Measurements from ENCODE around the gene KLF2. TPM values are rescaled to one million over a fixed set of nuclear protein-coding genes. Genes with fewer than 3 reads are reported as not detected.
"Not testable (repeated sequence)": the region's sequence is repeated elsewhere in the genome, so short reads cannot be mapped to it uniquely, and the experiment has no call there.

KLF2 gene
- total RNA-seq, 2 experiments from 2014 or later = 1,201 to 1,291 TPM

DNA sequence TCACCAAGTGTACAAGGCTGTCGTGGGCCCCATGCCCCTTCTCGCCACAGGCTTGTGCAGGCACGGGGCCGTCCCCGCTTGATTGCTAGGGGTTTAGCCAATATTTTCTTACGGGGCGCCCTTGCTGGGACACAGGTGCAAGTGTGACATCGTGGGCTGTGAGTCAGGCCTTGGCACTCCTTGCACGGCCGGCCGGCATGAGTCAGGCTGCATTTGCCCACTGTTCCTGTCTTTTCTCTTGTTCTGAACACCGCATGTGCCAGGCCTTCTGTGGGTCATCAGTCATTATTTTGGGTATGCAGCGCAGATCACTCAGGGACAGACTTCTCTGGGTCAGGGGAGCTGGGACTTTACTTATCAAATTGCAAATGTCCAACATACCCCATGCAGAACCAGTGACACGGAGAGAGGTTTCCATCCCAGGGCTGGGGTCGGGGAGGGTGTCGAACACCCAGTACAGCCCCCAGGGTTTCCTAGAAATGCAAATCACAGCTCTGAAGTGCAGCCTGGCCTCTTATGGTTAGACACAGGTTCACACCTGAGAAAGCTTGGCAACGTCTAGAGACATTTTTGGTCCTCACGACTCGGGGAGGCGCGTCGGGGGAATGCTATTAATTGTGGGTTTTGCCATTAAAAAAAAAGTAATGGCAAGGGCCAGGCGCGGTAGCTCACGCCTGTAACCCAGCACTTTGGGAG lies 22.5 kb upstream of the KLF2 start:
- H3K4me3 Mint-ChIP-seq = no peak overlapping the region
- TF ChIP-seq, protein P1, sequence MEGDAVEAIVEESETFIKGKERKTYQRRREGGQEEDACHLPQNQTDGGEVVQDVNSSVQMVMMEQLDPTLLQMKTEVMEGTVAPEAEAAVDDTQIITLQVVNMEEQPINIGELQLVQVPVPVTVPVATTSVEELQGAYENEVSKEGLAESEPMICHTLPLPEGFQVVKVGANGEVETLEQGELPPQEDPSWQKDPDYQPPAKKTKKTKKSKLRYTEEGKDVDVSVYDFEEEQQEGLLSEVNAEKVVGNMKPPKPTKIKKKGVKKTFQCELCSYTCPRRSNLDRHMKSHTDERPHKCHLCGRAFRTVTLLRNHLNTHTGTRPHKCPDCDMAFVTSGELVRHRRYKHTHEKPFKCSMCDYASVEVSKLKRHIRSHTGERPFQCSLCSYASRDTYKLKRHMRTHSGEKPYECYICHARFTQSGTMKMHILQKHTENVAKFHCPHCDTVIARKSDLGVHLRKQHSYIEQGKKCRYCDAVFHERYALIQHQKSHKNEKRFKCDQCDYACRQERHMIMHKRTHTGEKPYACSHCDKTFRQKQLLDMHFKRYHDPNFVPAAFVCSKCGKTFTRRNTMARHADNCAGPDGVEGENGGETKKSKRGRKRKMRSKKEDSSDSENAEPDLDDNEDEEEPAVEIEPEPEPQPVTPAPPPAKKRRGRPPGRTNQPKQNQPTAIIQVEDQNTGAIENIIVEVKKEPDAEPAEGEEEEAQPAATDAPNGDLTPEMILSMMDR (IDR thresholded peaks at IDR 0.05) = no peak
- H3K36me3 ChIP-seq (ENCODE audit: insufficient read depth, low read length) = no peaks in the 10 kb centered on the region
- intact Hi-C loops (cut with DNase I, micrococcal nuclease) = no loop called here
- no peaks in the 10 kb centered on the region for H3K4me1 Mint-ChIP-seq (ENCODE audit: low read depth)
- H3K27ac ChIP-seq (ENCODE audit: low read depth in 1 of 2, low read length in 2 of 2) = no peak overlapping the region
- DNase-seq = no peak
- H3K9me3 Mint-ChIP-seq = no peaks in the 10 kb centered on the region
- ChIA-PET POLR2A (no interaction called here), CTCF (no interaction called here)
- H3K4me3 ChIP-seq (ENCODE audit: low read length) = no peak overlapping the region
- H3K36me3 Mint-ChIP-seq (ENCODE audit: low read depth) = no peaks in the 10 kb centered on the region
- no peak for ATAC-seq (ENCODE audit: poor library complexity)
- no peaks in the 10 kb centered on the region for H3K4me1 ChIP-seq (ENCODE audit: insufficient read depth, low read length)
- H3K9me3 ChIP-seq (ENCODE audit: control insufficient read depth in 1 of 2, insufficient read depth in 1 of 2, low read length in 2 of 2) = no peaks in the 10 kb centered on the region
- no peaks in the 10 kb centered on the region for H3K27me3 Mint-ChIP-seq
- no peak overlapping the region for H3K27ac Mint-ChIP-seq
- no peaks in the 10 kb centered on the region for H3K27me3 ChIP-seq (ENCODE audit: control insufficient read depth in 1 of 2, insufficient read depth in 2 of 2, low read length in 2 of 2)

DNA sequence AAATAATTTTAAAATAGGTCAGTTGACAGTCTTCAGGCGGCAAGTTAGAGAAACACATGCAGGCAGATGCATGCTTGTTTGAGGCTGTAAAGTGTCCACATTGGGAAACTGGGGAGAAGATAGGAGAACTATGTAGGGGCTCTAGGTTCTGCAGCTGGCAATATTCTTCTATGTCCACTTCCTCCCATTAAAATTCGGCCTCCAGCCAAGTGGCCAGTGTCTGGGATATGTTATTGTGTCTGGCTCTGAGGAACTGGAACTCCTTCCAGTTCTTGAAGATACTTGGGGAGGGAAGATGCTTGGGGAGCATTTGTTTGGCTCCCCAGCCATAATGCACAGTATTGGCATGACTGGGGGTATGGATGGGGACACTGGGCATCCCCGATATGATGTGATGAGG lies 20.9 kb upstream of the KLF2 start:
- no peaks in the 10 kb centered on the region for H3K36me3 Mint-ChIP-seq (ENCODE audit: low read depth)

DNA sequence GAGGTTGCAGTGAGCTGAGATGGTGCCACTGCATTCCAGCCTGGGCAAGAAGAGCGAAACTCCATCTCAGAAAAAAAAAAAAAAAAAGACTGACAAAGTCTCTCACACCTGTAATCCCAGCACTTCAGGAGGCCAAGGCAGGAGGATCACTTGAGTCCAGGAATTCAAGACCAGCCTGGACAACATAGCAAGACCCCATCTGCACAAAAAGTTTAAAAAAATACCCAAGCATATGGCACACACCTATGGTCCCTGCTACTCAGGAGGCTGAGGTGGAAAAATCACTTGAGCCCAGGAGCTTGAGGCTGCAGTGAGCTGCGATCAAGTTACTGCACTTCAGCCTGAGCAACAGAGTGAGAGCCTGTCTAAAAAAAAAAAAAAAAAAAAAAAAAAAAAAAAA lies 20.1 kb upstream of the KLF2 start:
- H3K4me1 Mint-ChIP-seq (ENCODE audit: low read depth); H3K36me3 ChIP-seq (ENCODE audit: insufficient read depth, low read length); H3K27ac ChIP-seq (ENCODE audit: low read depth in 1 of 2, low read length in 2 of 2); H3K27ac Mint-ChIP-seq; H3K9me3 Mint-ChIP-seq; H3K27me3 Mint-ChIP-seq; H3K9me3 ChIP-seq (ENCODE audit: control insufficient read depth in 1 of 2, insufficient read depth in 1 of 2, low read length in 2 of 2); DNase-seq; H3K27me3 ChIP-seq (ENCODE audit: control insufficient read depth in 1 of 2, insufficient read depth in 2 of 2, low read length in 2 of 2); ATAC-seq (ENCODE audit: poor library complexity); H3K4me1 ChIP-seq (ENCODE audit: insufficient read depth, low read length); H3K4me3 ChIP-seq (ENCODE audit: low read length); H3K36me3 Mint-ChIP-seq (ENCODE audit: low read depth); intact Hi-C loops (cut with DNase I, micrococcal nuclease); H3K4me3 Mint-ChIP-seq: not testable (repeated sequence)
- POLR2A ChIA-PET = interaction anchor here (1.2 kb wide), 1 partner anchor 26 kb away, joined by 4 read pairs; no protein-coding TSS in a partner anchor
- CTCF ChIA-PET = interaction anchor here (0.6 kb wide), 1 partner anchor 96 kb away, joined by 3 read pairs; no protein-coding TSS in a partner anchor

More for the DNA sequence above, 20.9 kb upstream of the KLF2 start:
- no peak overlapping the region for H3K27ac ChIP-seq (ENCODE audit: low read depth in 1 of 2, low read length in 2 of 2)
- Mint-ChIP-seq H3K9me3 (no peaks in the 10 kb centered on the region), H3K4me1 (ENCODE audit: low read depth) (no peaks in the 10 kb centered on the region), H3K4me3 (no peak overlapping the region), H3K27ac (no peak overlapping the region), H3K27me3 (no peaks in the 10 kb centered on the region)
- DNase-seq (no peak), ATAC-seq (ENCODE audit: poor library complexity) (no peak)
- H3K27me3 ChIP-seq (ENCODE audit: control insufficient read depth in 1 of 2, insufficient read depth in 2 of 2, low read length in 2 of 2) = no peaks in the 10 kb centered on the region
- no peaks in the 10 kb centered on the region for H3K4me1 ChIP-seq (ENCODE audit: insufficient read depth, low read length)
- TF ChIP-seq, protein P1 (IDR thresholded peaks at IDR 0.05) = no peak
- intact Hi-C loops (cut with DNase I, micrococcal nuclease) = no loop called here
- ChIA-PET POLR2A (no interaction called here), CTCF (no interaction called here)
- H3K36me3 ChIP-seq (ENCODE audit: insufficient read depth, low read length) = no peaks in the 10 kb centered on the region
- H3K4me3 ChIP-seq (ENCODE audit: low read length) = no peak overlapping the region
- H3K9me3 ChIP-seq (ENCODE audit: control insufficient read depth in 1 of 2, insufficient read depth in 1 of 2, low read length in 2 of 2) = no peaks in the 10 kb centered on the region

DNA sequence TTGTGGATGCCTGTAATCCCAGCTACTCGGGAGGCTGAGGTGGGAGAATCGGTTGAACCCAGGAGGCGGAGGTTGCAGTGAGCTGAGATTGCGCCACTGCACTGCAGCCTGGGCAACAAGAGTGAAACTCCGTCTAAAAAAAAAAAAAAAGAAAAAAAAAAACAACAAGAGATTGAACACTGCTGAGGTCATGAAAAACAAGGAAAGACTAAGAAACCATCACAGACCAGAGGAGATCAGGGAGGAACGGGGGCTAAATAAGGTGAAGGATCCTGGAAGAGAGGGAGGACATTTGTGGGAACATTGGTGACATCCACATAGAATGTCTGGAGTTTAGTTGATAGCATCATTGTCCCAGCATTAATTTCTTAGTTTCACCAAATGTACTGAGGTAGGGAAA lies 19.6 kb upstream of the KLF2 start:
- H3K36me3 ChIP-seq (ENCODE audit: insufficient read depth, low read length); H3K27me3 Mint-ChIP-seq; H3K4me3 ChIP-seq (ENCODE audit: low read length); H3K27ac ChIP-seq (ENCODE audit: low read depth in 1 of 2, low read length in 2 of 2); H3K9me3 Mint-ChIP-seq; ATAC-seq (ENCODE audit: poor library complexity); H3K27me3 ChIP-seq (ENCODE audit: control insufficient read depth in 1 of 2, insufficient read depth in 2 of 2, low read length in 2 of 2); intact Hi-C loops (cut with DNase I, micrococcal nuclease); H3K4me1 Mint-ChIP-seq (ENCODE audit: low read depth); H3K27ac Mint-ChIP-seq; DNase-seq; H3K36me3 Mint-ChIP-seq (ENCODE audit: low read depth); H3K4me3 Mint-ChIP-seq; H3K4me1 ChIP-seq (ENCODE audit: insufficient read depth, low read length); H3K9me3 ChIP-seq (ENCODE audit: control insufficient read depth in 1 of 2, insufficient read depth in 1 of 2, low read length in 2 of 2): not testable (repeated sequence)
- POLR2A ChIA-PET = interaction anchor here (1.2 kb wide), 1 partner anchor 25 kb away, joined by 4 read pairs; no protein-coding TSS in a partner anchor
- CTCF ChIA-PET = interaction anchor here (0.6 kb wide), 1 partner anchor 97 kb away, joined by 3 read pairs; no protein-coding TSS in a partner anchor
